SH-SY5Y (cell line): ENCODE data around the gene DOCK2.

Experiments
- GATA2 ChIP-seq: IDR thresholded peaks from 2 replicates; pipeline ENCODE4 v1.6.1; 2011; ENCODE audit warnings: mild to moderate bottlenecking, low read depth, low read length
- GATA3 ChIP-seq: IDR thresholded peaks from 2 replicates; pipeline ENCODE4 v1.6.1; 2011; ENCODE audit warnings: low read depth, mild to moderate bottlenecking, low read length, moderate library complexity

DNA sequence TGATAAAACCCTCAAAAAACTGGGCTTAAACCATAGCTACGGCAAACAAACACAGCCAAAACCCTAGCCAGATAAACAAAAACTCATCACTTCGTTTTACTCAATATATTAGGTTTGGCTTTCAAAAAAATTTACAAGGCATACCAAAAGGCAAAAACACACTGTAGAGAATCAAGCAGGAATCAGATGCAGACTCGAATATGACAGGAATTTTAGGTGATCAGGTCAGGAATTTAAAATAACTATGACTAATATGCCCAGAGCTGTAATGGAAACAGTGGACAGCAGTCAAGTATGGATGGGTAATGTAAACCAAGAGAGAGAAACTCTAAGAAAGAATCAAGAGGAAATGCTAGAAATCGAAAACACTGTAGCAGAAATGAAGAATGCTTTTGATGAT is 26.5 kb upstream of the DOCK2 start:
- TF ChIP-seq GATA2 (no peak), GATA3 (no peak)
